GM15510 (cell line): ENCODE measurements around the gene CLBA1.

ENCODE experiments used
- POLR2A ChIP-seq: IDR thresholded peaks from 3 replicates; pipeline ENCODE4 v1.6.1; 2011; ENCODE audit warnings: borderline replicate concordance; ENCODE audit not compliant: insufficient read length; ENCODE audit errors: extremely low read depth

The CLBA1 gene

DNA sequence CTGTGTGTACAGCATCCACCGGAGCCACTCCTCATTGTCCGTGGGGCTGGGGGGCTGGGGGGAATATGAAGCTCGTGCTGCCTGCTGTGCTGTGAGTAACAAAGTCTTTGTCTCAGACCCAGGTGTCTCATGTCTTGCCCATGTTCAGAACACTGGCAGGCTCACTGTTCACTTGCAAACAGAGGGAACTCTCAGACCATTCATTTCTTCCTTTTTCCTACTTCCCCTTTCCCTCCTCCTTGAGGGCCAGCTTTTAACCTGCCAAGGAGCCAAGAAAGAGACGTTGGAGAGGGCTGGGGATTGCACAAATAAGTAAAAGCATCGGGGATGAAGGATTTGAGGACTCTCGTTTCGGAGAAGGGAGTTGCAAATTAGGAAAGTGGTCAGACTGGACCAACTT lies 58.1 kb downstream of the CLBA1 start:
- TF ChIP-seq POLR2A: no peak
